Lower leg skin (tissue), 3 donors: ENCODE results near the gene SLC26A11.

Experiments
- POLR2A ChIP-seq, 2 donors: fragments of 450-650 bp; IDR thresholded peaks; one replicate each; pipeline ENCODE4 v1.6.1; 2016 to 2017; ENCODE audit warnings: antibody characterized with exemption in 2 of 2, mild to moderate bottlenecking in 1 of 2, moderate library complexity in 1 of 2
- TF ChIP-seq, protein P1 (sequence below), 3 donors: fragments of 450-650 bp; IDR thresholded peaks; one replicate each; pipeline ENCODE4 v1.5.1; 2016; ENCODE audit warnings: antibody characterized with exemption in 3 of 3, mild to moderate bottlenecking in 3 of 3, moderate library complexity in 2 of 3

DNA sequence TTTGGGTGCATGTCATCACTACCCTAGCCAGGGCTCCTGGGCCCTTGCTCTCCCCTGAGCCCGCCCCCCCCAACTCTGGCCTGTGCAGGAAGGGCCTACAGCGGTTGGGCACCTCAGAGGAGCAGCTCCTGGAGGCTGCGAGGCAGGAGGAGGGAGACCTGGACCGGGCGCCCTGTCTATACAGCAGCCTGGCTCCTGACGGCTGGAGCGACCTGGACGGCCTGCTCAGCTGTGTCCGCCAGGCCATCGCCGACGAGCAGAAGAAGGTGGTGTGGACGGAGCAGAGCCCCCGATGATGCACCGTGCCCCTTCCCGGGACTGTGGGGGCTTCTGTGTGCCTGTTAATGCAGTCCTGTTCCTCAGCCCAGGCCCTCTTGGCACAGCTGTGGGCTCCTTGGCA lies 12.2 kb upstream of the SLC26A11 start:
- TF ChIP-seq, protein P1, sequence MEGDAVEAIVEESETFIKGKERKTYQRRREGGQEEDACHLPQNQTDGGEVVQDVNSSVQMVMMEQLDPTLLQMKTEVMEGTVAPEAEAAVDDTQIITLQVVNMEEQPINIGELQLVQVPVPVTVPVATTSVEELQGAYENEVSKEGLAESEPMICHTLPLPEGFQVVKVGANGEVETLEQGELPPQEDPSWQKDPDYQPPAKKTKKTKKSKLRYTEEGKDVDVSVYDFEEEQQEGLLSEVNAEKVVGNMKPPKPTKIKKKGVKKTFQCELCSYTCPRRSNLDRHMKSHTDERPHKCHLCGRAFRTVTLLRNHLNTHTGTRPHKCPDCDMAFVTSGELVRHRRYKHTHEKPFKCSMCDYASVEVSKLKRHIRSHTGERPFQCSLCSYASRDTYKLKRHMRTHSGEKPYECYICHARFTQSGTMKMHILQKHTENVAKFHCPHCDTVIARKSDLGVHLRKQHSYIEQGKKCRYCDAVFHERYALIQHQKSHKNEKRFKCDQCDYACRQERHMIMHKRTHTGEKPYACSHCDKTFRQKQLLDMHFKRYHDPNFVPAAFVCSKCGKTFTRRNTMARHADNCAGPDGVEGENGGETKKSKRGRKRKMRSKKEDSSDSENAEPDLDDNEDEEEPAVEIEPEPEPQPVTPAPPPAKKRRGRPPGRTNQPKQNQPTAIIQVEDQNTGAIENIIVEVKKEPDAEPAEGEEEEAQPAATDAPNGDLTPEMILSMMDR (IDR thresholded peaks at IDR 0.05), result no peak
- no peak for TF ChIP-seq POLR2A (IDR thresholded peaks at IDR 0.05)
